HEK293 (cell line): ENCODE data around the gene NBPF3.

Source experiments
- CTCF ChIP-seq: fragments of 450-650 bp; formaldehyde crosslinking; IDR thresholded peaks from 2 replicates; pipeline ENCODE4 v1.5.1; 2016; ENCODE audit warnings: missing biosample characterization, missing genetic modification characterization
- KLF8 ChIP-seq: fragments of 450-650 bp; formaldehyde crosslinking; IDR thresholded peaks from 2 replicates; pipeline ENCODE4 v1.5.1; 2016; ENCODE audit warnings: missing biosample characterization, missing genetic modification characterization
- PRDM4 ChIP-seq: fragments of 450-650 bp; formaldehyde crosslinking; IDR thresholded peaks from 2 replicates; pipeline ENCODE4 v1.5.1; 2017; ENCODE audit warnings: missing biosample characterization, missing genetic modification characterization
- ZBTB1 ChIP-seq: fragments of 450-650 bp; formaldehyde crosslinking; IDR thresholded peaks from 2 replicates; pipeline ENCODE4 v1.5.1; 2016; ENCODE audit warnings: missing biosample characterization, missing genetic modification characterization
- ZBTB20 ChIP-seq: fragments of 450-650 bp; formaldehyde crosslinking; IDR thresholded peaks from 2 replicates; pipeline ENCODE4 v1.5.1; 2016; ENCODE audit warnings: missing biosample characterization, missing genetic modification characterization
- ZNF274 ChIP-seq, 2 experiments: fragments of 200-500 bp in 1 of 2; fragments of 450-650 bp in 1 of 2; sonication (Bioruptor generic) in 1 of 2; formaldehyde crosslinking in 1 of 2; IDR thresholded peaks; 2 replicates each; pipeline versions ENCODE4 v1.5.1 to v1.6.1; 2014 to 2016; ENCODE audit warnings: borderline replicate concordance in 1 of 2, inconsistent platforms in 1 of 2, low read length in 1 of 2, missing biosample characterization in 1 of 2, missing genetic modification characterization in 1 of 2
- ZNF311 ChIP-seq: fragments of 450-650 bp; formaldehyde crosslinking; IDR thresholded peaks from 2 replicates; pipeline ENCODE4 v1.5.1; 2017; ENCODE audit warnings: missing biosample characterization, missing genetic modification characterization, borderline replicate concordance
- ZNF362 ChIP-seq: fragments of 450-650 bp; formaldehyde crosslinking; IDR thresholded peaks from 2 replicates; pipeline ENCODE4 v1.5.1; 2016; ENCODE audit warnings: missing biosample characterization, missing genetic modification characterization
- ZNF416 ChIP-seq: fragments of 450-650 bp; formaldehyde crosslinking; IDR thresholded peaks from 2 replicates; pipeline ENCODE4 v1.5.1; 2016; ENCODE audit warnings: missing biosample characterization, missing genetic modification characterization
- ZNF510 ChIP-seq: fragments of 450-650 bp; formaldehyde crosslinking; IDR thresholded peaks from 2 replicates; pipeline ENCODE4 v1.5.1; 2018; ENCODE audit warnings: mild to moderate bottlenecking, missing genetic modification characterization, missing biosample characterization; ENCODE audit not compliant: insufficient replicate concordance
- ZNF544 ChIP-seq: fragments of 450-650 bp; formaldehyde crosslinking; IDR thresholded peaks from 2 replicates; pipeline ENCODE4 v1.5.0; 2017; ENCODE audit warnings: missing biosample characterization, missing genetic modification characterization
- ZNF670 ChIP-seq: fragments of 450-650 bp; formaldehyde crosslinking; IDR thresholded peaks from 2 replicates; pipeline ENCODE4 v1.5.1; 2016; ENCODE audit warnings: missing biosample characterization, missing genetic modification characterization, low read depth
- ZNF701 ChIP-seq: fragments of 450-650 bp; formaldehyde crosslinking; IDR thresholded peaks from 2 replicates; pipeline ENCODE4 v1.5.1; 2016; ENCODE audit warnings: missing biosample characterization, missing genetic modification characterization

- TF ChIP-seq ZNF274 (IDR thresholded peaks at IDR 0.05; ENCODE audit: low read length) (no peak), ZNF274 (tag by site-specific recombination; IDR thresholded peaks at IDR 0.05; ENCODE audit: borderline replicate concordance) (no peak), ZNF362 (no peak), ZBTB20 (no peak), CTCF (no peak), ZNF544 (no peak), ZBTB1 (tag by site-specific recombination) (no peak), ZNF311 (no peak), ZNF510 (tag by site-specific recombination) (no peak), PRDM4 (no peak), ZNF701 (no peak), KLF8 (tag by site-specific recombination) (no peak), ZNF670 (tag by site-specific recombination) (no peak), ZNF416 (tag by site-specific recombination) (no peak)
These were observed 59.5 kb downstream of the NBPF3 start for GRCh38 chr1:21499283-21499950.
